T-helper 17 cell (primary cell): ENCODE data around the gene TNFRSF4. TPM values are rescaled to one million over a fixed set of nuclear protein-coding genes. Genes with fewer than 3 reads are reported as not detected.
"Not testable (repeated sequence)": the region's sequence is repeated elsewhere in the genome, so short reads cannot be mapped to it uniquely, and the experiment has no call there.

Experiments used
- ATAC-seq: fragments of 150-1000 bp; cut with Tn5 transposase; 2 replicates; pipeline ENCODE4 v1.10.0; 2021; ENCODE audit warnings: mild to moderate bottlenecking, moderate library complexity
- DNase-seq, 3 donors: peaks; one replicate each; pipeline versions ENCODE4 v3.0.0 to v3.0.0-alpha.2; 2020 to 2021
- H3K9me3 ChIP-seq: one replicate; pipeline ENCODE4 v1.7.0; 2013; ENCODE audit warnings: low read length, mild to moderate bottlenecking; ENCODE audit not compliant: control insufficient read depth, poor library complexity, severe bottlenecking
- H3K27ac Mint-ChIP-seq: one replicate; pipeline ENCODE4 v1.8.0; 2022; ENCODE audit warnings: mild to moderate bottlenecking, moderate library complexity, mixed read lengths
- H3K27me3 Mint-ChIP-seq: one replicate; pipeline ENCODE4 v1.8.0; 2022; ENCODE audit warnings: mixed read lengths
- H3K36me3 Mint-ChIP-seq: one replicate; pipeline ENCODE4 v1.8.0; 2022; ENCODE audit warnings: low read depth, mixed read lengths
- H3K4me1 Mint-ChIP-seq: one replicate; pipeline ENCODE4 v1.8.0; 2022; ENCODE audit warnings: mild to moderate bottlenecking, mixed read lengths
- H3K4me3 Mint-ChIP-seq: one replicate; pipeline ENCODE4 v1.8.0; 2022; ENCODE audit warnings: mild to moderate bottlenecking, moderate library complexity, mixed read lengths
- total RNA-seq, 4 donors: library from RNA in 2 of 4; stranded (reverse) in 2 of 4; gene quantifications; one replicate each; pipeline ENCODE4 v1.2.3 and lab custom pipeline; 2022 to 2026

Gene TNFRSF4
- total RNA-seq, 2 donors from 2014 or later: 94.7 to 127 TPM

DNA sequence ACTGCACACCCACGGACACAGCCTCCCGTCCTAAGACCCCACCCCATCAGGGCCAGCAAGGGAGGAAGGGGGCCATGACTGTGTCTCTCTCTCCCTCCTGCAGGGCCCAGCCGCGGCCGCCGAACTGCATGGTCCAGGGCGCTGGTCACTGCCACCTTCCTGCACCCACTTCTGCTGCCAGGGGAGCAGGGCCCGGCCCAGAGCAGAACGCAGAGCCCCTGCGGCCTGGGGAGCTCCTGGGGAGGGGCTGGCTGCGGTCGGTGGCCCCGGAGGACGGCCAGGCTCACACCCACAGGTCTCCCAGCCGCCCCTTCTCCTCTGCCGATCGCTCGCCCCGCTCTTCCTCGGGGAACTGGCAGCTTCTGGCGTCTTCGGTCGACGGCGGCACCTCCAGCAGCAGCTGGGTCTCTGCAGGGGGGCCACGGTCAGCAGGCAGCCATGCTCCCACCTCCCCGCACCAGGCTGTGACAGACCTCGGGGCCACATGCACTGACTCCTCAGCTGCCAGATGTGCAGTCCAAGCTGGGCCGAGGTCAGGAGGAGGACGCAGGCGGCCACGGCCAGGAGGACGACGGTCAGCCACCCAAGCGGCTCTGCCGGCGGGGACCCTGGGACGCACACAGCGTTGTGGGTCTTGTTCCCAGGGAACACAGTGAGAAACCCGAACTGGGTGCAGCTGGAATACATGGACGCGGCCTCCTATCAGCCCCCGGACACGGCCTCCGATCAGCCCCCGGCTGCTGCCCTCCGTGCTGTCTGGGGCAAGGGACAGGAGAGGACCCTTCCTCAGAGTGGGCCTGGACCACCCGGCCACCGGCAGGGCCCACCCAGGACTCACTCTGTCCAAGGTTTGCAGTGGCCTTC is 10.2 kb downstream of the TNFRSF4 start:
- ATAC-seq (no peak), DNase-seq (peak in 2 of 3 donors; percentile 4 to 11)
- Mint-ChIP-seq H3K4me1 (peaks cover 15% of the 10 kb centered on the region), H3K36me3 (no peaks in the 10 kb centered on the region), H3K4me3 (peak overlapping the region; percentile 41), H3K27ac (peak overlapping the region; percentile 73), H3K27me3 (no peaks in the 10 kb centered on the region)
- no peaks in the 10 kb centered on the region for H3K9me3 ChIP-seq

GRCh38 chr1:1202831-1203560 is 11.0 kb downstream of the TNFRSF4 start:
- H3K9me3 ChIP-seq: no peaks in the 10 kb centered on the region
- Mint-ChIP-seq H3K4me1 (peaks cover 10% of the 10 kb centered on the region), H3K4me3 (no peak overlapping the region), H3K27me3 (no peaks in the 10 kb centered on the region), H3K27ac (no peak overlapping the region), H3K36me3 (no peaks in the 10 kb centered on the region)
- no peak for ATAC-seq
- DNase-seq: peak in 2 of 3 donors; percentile 4 to 12

GRCh38 chr1:1200876-1201810 is 12.8 kb downstream of the TNFRSF4 start:
- Mint-ChIP-seq H3K4me1 (peaks cover 5% of the 10 kb centered on the region), H3K36me3 (no peaks in the 10 kb centered on the region), H3K27me3 (no peaks in the 10 kb centered on the region), H3K4me3 (peak overlapping the region; percentile 56), H3K27ac (peak overlapping the region; percentile 68)
- no peaks in the 10 kb centered on the region for H3K9me3 ChIP-seq
- ATAC-seq (peak; percentile 87), DNase-seq (peak; percentile 87 to 91 (median 89))

- H3K9me3 ChIP-seq: no peaks in the 10 kb centered on the region
- H3K4me1 Mint-ChIP-seq: peaks cover 2% of the 10 kb centered on the region
- no peaks in the 10 kb centered on the region for H3K36me3 Mint-ChIP-seq
- ATAC-seq (no peak), DNase-seq (peak; percentile 4 to 12 (median 12))
- peak overlapping the region; percentile 68 for H3K27ac Mint-ChIP-seq
- H3K4me3 Mint-ChIP-seq: no peak overlapping the region
- no peaks in the 10 kb centered on the region for H3K27me3 Mint-ChIP-seq
Measured at GRCh38 chr1:1199961-1200875, 13.7 kb downstream of the TNFRSF4 start.

DNA sequence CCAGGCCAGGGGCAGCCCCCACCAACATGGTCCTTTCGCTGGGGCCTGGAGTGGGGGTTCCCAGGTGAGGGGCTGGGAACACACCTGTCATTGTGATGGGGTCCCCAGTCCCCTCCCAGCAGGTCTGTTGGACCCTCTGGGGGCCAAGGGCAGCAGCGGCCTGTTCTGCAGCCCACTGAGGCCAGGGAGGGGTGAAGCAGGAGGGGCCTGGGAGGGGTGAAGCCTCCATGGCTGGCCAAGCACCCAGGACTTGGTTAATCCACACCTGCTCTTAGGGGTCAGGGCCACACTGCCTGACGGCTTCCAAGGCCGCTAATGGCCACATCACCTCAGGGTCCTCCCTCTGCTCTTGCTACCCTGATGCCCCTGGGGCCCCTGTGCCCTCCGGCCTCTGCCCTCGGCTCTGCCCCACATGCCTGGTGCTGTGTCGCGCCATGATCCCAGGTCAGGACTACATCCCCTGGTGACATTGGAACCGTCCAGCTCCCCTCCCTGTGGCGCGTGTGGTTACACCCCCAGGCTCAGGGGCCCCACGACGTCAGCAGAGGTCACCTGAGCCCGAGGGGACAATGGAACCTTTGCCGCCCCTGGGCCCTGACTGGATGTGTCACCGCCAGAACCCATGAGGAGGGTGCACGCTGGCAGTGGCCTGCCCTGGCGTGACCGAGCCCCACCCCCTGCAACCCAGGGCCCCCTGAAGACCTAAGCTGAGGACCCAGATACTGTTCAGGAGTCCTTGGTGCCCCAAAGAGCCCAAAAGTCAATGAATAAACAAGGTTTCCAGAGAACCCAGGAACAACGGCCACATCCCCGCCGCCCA is 14.6 kb downstream of the TNFRSF4 start:
- no peak overlapping the region for H3K4me3 Mint-ChIP-seq
- peaks cover 2% of the 10 kb centered on the region for H3K4me1 Mint-ChIP-seq
- H3K27me3 Mint-ChIP-seq: no peaks in the 10 kb centered on the region
- H3K36me3 Mint-ChIP-seq: no peaks in the 10 kb centered on the region
- ATAC-seq (no peak), DNase-seq (peak in 2 of 3 donors; percentile 4 to 9)
- no peaks in the 10 kb centered on the region for H3K9me3 ChIP-seq
- peak overlapping the region; percentile 68 for H3K27ac Mint-ChIP-seq

GRCh38 chr1:1198423-1199140 is 15.4 kb downstream of the TNFRSF4 start:
- DNase-seq (peak in 2 of 3 donors; percentile 8 to 11), ATAC-seq (no peak)
- H3K4me1 Mint-ChIP-seq: peaks cover 2% of the 10 kb centered on the region
- H3K27me3 Mint-ChIP-seq: no peaks in the 10 kb centered on the region
- H3K27ac Mint-ChIP-seq: no peak overlapping the region
- H3K4me3 Mint-ChIP-seq: no peak overlapping the region
- H3K9me3 ChIP-seq: no peaks in the 10 kb centered on the region
- no peaks in the 10 kb centered on the region for H3K36me3 Mint-ChIP-seq

DNA sequence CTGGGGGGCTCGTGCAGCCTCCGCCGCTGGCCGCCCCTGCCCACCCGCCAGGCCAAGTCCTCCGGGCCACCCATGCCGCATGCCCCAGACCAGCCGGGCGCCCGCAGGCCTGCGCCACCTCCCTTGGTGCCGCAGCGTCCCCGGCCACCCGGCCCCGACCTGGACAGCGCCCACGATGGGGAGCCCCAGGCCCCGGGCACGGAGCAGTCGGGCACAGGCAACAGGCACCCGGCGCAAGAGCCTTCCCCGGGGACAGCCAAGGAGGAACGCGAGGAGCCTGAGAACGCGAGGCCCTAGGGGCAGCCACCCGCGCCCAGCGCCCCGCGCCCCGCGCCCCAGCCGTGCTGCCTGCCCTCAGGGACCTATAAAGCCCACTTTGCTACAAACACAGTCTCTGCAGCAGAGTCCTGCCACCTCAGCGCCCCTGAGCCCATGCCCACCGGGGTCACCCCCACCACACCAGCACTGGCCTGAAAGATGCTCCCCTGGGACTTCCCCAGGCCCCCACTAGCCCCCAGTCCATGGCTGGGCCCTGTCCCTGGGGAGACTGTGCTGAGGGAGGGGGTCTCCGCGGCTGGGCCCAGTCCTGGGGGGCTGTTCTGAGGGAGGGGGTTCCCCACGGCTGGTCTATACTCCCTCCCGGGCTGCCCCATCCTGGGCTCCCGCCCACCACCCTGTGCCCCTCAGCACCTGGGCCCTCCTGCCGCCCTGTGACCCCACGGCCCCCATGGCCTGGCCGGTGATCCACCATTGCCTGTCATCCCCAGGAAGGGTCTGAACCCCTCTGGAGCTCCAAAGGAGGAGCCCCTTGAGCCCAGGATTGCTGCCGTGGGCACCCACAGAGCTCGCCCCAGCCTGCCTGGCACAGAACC is 16.2 kb downstream of the TNFRSF4 start:
- no peak overlapping the region for H3K27ac Mint-ChIP-seq

GRCh38 chr1:1197188-1197500 is 16.8 kb downstream of the TNFRSF4 start:
- no peaks in the 10 kb centered on the region for H3K9me3 ChIP-seq
- no peak overlapping the region for H3K4me3 Mint-ChIP-seq
- DNase-seq (no peak), ATAC-seq (no peak)
- peaks cover 2% of the 10 kb centered on the region for H3K4me1 Mint-ChIP-seq
- no peaks in the 10 kb centered on the region for H3K36me3 Mint-ChIP-seq
- no peaks in the 10 kb centered on the region for H3K27me3 Mint-ChIP-seq
- H3K27ac Mint-ChIP-seq: peak overlapping the region; percentile 29

More for the DNA sequence above, 16.2 kb downstream of the TNFRSF4 start:
- no peaks in the 10 kb centered on the region for H3K27me3 Mint-ChIP-seq
- DNase-seq: peak in 2 of 3 donors; percentile 3 to 12
- H3K4me1 Mint-ChIP-seq: peaks cover 2% of the 10 kb centered on the region
- no peak overlapping the region for H3K4me3 Mint-ChIP-seq
- no peaks in the 10 kb centered on the region for H3K9me3 ChIP-seq
- H3K36me3 Mint-ChIP-seq: no peaks in the 10 kb centered on the region
- ATAC-seq: no peak

DNA sequence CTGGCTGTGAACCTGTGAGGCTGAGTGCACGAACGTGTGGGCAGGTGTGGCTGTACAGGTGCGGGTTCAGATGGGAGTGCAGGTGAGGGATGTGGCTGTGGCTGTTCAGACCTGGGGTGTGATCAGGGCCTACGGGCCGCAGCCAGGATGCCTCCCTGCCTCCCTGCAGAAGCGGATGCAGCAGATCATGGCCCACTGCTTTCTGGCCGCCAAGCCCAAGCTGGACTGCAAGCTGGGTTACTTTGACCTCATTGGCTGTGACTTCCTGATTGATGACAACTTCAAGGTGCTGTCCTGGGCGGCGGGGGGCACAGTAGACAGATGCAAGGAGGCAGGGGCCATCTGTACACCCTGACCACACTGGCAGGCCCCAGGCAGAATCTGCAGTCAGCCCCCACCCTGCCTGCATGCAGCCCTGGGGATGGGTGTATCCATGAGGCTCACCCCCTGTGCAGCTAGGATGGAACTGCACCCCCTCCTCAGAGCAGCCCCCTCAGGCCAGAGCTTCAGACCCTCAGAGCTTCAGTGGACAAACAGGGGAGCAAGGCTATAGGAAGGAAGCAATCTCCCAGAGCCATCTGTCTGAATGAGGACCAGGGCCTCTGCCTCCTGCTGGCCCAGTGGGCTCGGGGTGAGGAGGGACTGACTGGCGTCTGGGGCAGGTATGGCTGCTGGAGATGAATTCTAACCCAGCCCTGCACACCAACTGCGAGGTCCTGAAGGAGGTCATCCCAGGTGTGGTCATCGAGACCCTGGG is 17.3 kb downstream of the TNFRSF4 start:
- peak in 2 of 3 donors; percentile 4 to 9 for DNase-seq
- no peak for ATAC-seq

DNA sequence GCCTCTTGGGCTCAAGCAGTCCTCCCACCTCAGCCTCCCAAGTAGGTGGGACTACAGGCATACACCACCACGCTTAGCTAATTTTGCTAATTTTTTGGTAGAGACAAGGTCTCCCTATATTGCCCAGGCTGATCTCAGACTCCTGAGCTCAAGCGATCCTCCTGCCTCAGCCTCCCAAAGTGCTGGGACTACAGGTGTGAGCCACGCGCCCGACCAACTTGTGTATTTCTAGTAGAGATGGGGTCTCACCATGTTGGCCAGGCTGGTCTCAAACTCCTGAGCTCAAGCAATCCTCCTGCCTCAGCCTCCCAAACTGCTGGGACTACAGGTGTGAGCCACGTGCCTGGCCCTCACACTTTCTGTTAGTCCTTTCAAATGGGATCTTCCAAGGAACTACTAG is 18.2 kb downstream of the TNFRSF4 start:
- H3K27me3 Mint-ChIP-seq, H3K9me3 ChIP-seq, H3K4me1 Mint-ChIP-seq, H3K4me3 Mint-ChIP-seq, H3K27ac Mint-ChIP-seq, H3K36me3 Mint-ChIP-seq, ATAC-seq, DNase-seq: not testable (repeated sequence)

More for the DNA sequence above, 17.3 kb downstream of the TNFRSF4 start:
- Mint-ChIP-seq H3K4me3 (no peak overlapping the region), H3K27me3 (no peaks in the 10 kb centered on the region), H3K36me3 (no peaks in the 10 kb centered on the region), H3K27ac (peak overlapping the region; percentile 29), H3K4me1 (peaks cover 2% of the 10 kb centered on the region)
- no peaks in the 10 kb centered on the region for H3K9me3 ChIP-seq
